HepG2 (cell line): ENCODE measurements around the gene ADCY5. TPM values are rescaled to one million over a fixed set of nuclear protein-coding genes. Genes with fewer than 3 reads are reported as not detected.

Experiments
- CCAR2 ChIP-seq: fragments of 200-400 bp; formaldehyde crosslinking; optimal IDR thresholded peaks from 2 replicates; pipeline ENCODE3; 2018; ENCODE audit warnings: low read depth, mild to moderate bottlenecking, low read length, moderate library complexity
- CENPX ChIP-seq: sonication (generic); formaldehyde crosslinking; IDR thresholded peaks from 2 replicates; pipeline ENCODE4 v1.9.0; 2021; ENCODE audit warnings: mild to moderate bottlenecking, missing genetic modification reagents, moderate library complexity
- DRAP1 ChIP-seq: IDR thresholded peaks from 2 replicates; pipeline ENCODE4 v1.6.1; 2016; ENCODE audit warnings: missing genetic modification reagents, missing compliant biosample characterization
- E2F5 ChIP-seq: sonication (generic); formaldehyde crosslinking; conservative IDR thresholded peaks from 2 replicates; pipeline ENCODE4 v1.4.0; 2020; ENCODE audit warnings: missing genetic modification reagents
- FOXK1 ChIP-seq: sonication (generic); formaldehyde crosslinking; IDR thresholded peaks from 2 replicates; pipeline ENCODE4 v1.4.0; 2020; ENCODE audit warnings: low read depth, missing genetic modification reagents, borderline replicate concordance
- HES4 ChIP-seq: sonication (generic); formaldehyde crosslinking; IDR thresholded peaks from 2 replicates; pipeline ENCODE4 v1.9.0; 2021; ENCODE audit warnings: mild to moderate bottlenecking, missing genetic modification reagents, borderline replicate concordance
- RAD21 ChIP-seq: fragments of 450-650 bp; formaldehyde crosslinking; IDR thresholded peaks from 2 replicates; pipeline ENCODE4 v1.5.0; 2020; ENCODE audit warnings: mild to moderate bottlenecking
- RBFOX2 ChIP-seq: fragments of 200-400 bp; formaldehyde crosslinking; IDR thresholded peaks from 2 replicates; pipeline ENCODE4 v1.6.1; 2017; ENCODE audit warnings: low read depth, mild to moderate bottlenecking, low read length
- SKIL ChIP-seq: sonication (generic); formaldehyde crosslinking; IDR thresholded peaks from 2 replicates; pipeline ENCODE4 v1.8.0; 2022; ENCODE audit warnings: missing genetic modification reagents, mild to moderate bottlenecking, moderate library complexity, borderline replicate concordance
- SMC3 ChIP-seq: IDR thresholded peaks from 2 replicates; pipeline ENCODE4 v1.6.1; 2011; ENCODE audit warnings: low read length, improper control_type of control experiment
- ZKSCAN5 ChIP-seq: sonication (generic); formaldehyde crosslinking; IDR thresholded peaks from 2 replicates; pipeline ENCODE4 v1.5.1; 2020; ENCODE audit warnings: mild to moderate bottlenecking, missing genetic modification reagents
- ZNF367 ChIP-seq: sonication (generic); formaldehyde crosslinking; IDR thresholded peaks from 2 replicates; pipeline ENCODE4 v1.4.0; 2020; ENCODE audit warnings: missing genetic modification reagents, borderline replicate concordance
- ZNF709 ChIP-seq: sonication (generic); formaldehyde crosslinking; IDR thresholded peaks from 2 replicates; pipeline ENCODE4 v1.5.0; 2020; ENCODE audit warnings: mild to moderate bottlenecking, missing genetic modification reagents
- ZNF776 ChIP-seq: sonication (generic); formaldehyde crosslinking; IDR thresholded peaks from 2 replicates; pipeline ENCODE4 v1.4.0; 2020; ENCODE audit warnings: mild to moderate bottlenecking, missing genetic modification reagents
- ZNF782 ChIP-seq: sonication (generic); formaldehyde crosslinking; IDR thresholded peaks from 2 replicates; pipeline ENCODE4 v1.4.0; 2020; ENCODE audit warnings: missing genetic modification reagents, mild to moderate bottlenecking, borderline replicate concordance
- ZSCAN12 ChIP-seq: sonication (generic); formaldehyde crosslinking; IDR thresholded peaks from 2 replicates; pipeline ENCODE4 v1.9.0; 2021; ENCODE audit warnings: mild to moderate bottlenecking, missing genetic modification reagents
- polyA plus RNA-seq, 8 experiments: library from polyadenylated mRNA; depleted of rRNA in 3 of 8; stranded (reverse) in 7 of 8; unstranded in 1 of 8; fragments of >200 nt; fragmentation: Illumina TruSeq in 4 of 8; extraction: Trizol in 4 of 8; gene quantifications; 2 replicates each; pipeline versions ENCODE4 v1.2.1 to v1.2.3, GENCODE V29; 2011 to 2016; ENCODE audit warnings: low read depth in 4 of 8, missing spikeins in 1 of 8, mixed read lengths in 1 of 8; ENCODE audit not compliant: insufficient read depth in 1 of 8
- total RNA-seq, 5 experiments: library from RNA; depleted of rRNA; stranded (reverse); fragments of >200 nt; fragmentation: Illumina TruSeq; extraction: Trizol; gene quantifications; 2 replicates each; pipeline ENCODE4 v1.2.3, GENCODE V29; 2016; ENCODE audit warnings: low read depth in 1 of 5
- TF ChIP-seq, protein P1 (sequence below): sonication (generic); formaldehyde crosslinking; conservative IDR thresholded peaks from 2 replicates; pipeline ENCODE4 v1.4.0; 2020; ENCODE audit warnings: missing genetic modification reagents
- TF ChIP-seq, protein P2 (sequence below): sonication (generic); formaldehyde crosslinking; IDR thresholded peaks from 2 replicates; pipeline ENCODE4 v1.8.0; 2022; ENCODE audit warnings: mild to moderate bottlenecking, missing genetic modification reagents
- TF ChIP-seq, protein P3 (sequence below): IDR thresholded peaks from 2 replicates; pipeline ENCODE4 v1.6.1; 2016; ENCODE audit warnings: low read depth, control low read depth

ADCY5 gene
- total and polyA plus RNA-seq, 2 of the 13 experiments (the other 11 are each of a cell fraction or from before 2014, with no cell fraction given) = not detected

- TF ChIP-seq E2F5 (CRISPR knock-in tag) (no peak), ZNF367 (CRISPR knock-in tag) (no peak), SMC3 (peak; percentile 60), CCAR2 (no peak), ZNF782 (CRISPR knock-in tag) (no peak), FOXK1 (CRISPR knock-in tag) (no peak), CENPX (no peak), ZNF776 (CRISPR knock-in tag) (no peak), HES4 (CRISPR knock-in tag) (no peak), RBFOX2 (no peak), SKIL (CRISPR knock-in tag) (no peak), ZSCAN12 (no peak), ZNF709 (CRISPR knock-in tag) (no peak), DRAP1 (CRISPR knock-in tag) (no peak), RAD21 (CRISPR knock-in tag) (peak; percentile 82), ZKSCAN5 (CRISPR knock-in tag) (no peak)
- TF ChIP-seq, protein P1, sequence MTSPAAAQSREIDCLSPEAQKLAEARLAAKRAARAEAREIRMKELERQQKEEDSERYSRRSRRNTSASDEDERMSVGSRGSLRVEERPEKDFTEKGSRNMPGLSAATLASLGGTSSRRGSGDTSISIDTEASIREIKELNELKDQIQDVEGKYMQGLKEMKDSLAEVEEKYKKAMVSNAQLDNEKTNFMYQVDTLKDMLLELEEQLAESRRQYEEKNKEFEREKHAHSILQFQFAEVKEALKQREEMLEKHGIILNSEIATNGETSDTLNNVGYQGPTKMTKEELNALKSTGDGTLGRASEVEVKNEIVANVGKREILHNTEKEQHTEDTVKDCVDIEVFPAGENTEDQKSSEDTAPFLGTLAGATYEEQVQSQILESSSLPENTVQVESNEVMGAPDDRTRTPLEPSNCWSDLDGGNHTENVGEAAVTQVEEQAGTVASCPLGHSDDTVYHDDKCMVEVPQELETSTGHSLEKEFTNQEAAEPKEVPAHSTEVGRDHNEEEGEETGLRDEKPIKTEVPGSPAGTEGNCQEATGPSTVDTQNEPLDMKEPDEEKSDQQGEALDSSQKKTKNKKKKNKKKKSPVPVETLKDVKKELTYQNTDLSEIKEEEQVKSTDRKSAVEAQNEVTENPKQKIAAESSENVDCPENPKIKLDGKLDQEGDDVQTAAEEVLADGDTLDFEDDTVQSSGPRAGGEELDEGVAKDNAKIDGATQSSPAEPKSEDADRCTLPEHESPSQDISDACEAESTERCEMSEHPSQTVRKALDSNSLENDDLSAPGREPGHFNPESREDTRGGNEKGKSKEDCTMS = no peak
- TF ChIP-seq, protein P2, sequence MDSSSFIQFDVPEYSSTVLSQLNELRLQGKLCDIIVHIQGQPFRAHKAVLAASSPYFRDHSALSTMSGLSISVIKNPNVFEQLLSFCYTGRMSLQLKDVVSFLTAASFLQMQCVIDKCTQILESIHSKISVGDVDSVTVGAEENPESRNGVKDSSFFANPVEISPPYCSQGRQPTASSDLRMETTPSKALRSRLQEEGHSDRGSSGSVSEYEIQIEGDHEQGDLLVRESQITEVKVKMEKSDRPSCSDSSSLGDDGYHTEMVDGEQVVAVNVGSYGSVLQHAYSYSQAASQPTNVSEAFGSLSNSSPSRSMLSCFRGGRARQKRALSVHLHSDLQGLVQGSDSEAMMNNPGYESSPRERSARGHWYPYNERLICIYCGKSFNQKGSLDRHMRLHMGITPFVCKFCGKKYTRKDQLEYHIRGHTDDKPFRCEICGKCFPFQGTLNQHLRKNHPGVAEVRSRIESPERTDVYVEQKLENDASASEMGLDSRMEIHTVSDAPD = no peak
- TF ChIP-seq, protein P3, sequence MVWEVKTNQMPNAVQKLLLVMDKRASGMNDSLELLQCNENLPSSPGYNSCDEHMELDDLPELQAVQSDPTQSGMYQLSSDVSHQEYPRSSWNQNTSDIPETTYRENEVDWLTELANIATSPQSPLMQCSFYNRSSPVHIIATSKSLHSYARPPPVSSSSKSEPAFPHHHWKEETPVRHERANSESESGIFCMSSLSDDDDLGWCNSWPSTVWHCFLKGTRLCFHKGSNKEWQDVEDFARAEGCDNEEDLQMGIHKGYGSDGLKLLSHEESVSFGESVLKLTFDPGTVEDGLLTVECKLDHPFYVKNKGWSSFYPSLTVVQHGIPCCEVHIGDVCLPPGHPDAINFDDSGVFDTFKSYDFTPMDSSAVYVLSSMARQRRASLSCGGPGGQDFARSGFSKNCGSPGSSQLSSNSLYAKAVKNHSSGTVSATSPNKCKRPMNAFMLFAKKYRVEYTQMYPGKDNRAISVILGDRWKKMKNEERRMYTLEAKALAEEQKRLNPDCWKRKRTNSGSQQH (CRISPR knock-in tag) = no peak
Observed at GRCh38 chr3:123328851-123329635, 119.8 kb downstream of the ADCY5 start (continued).
